PC-3 (cell line): ENCODE data around the gene LCTL. TPM values are rescaled to one million over a fixed set of nuclear protein-coding genes. Genes with fewer than 3 reads are reported as not detected.

ENCODE experiments used
- ATAC-seq: fragments of 200-7000 bp; cut with Tn5 transposase; 2 replicates; pipeline ENCODE4 v1.9.1; 2020; ENCODE audit warnings: mild to moderate bottlenecking, moderate library complexity
- BruUV-seq: library from RNA; stranded (reverse); fragments of 400-500 nt; replicated peaks from 2 replicates; lab custom pipeline; 2021; lab: Mats Ljungman, UMichigan
- CTCF ChIA-PET: fragments of 300-600 bp; sonication (Branson Sonifier 250); formaldehyde crosslinking; loops from one replicate; lab custom pipeline; 2022; ENCODE audit warnings: antibody characterized with exemption; lab: Charles Lee
- POLR2A ChIA-PET: fragments of 300-600 bp; sonication (Branson Sonifier 250); formaldehyde crosslinking; loops from one replicate; lab custom pipeline; 2022; ENCODE audit warnings: antibody characterized with exemption; ENCODE audit not compliant: unreplicated experiment; lab: Charles Lee
- DNase-seq: peaks from one replicate; pipeline ENCODE4 v3.0.0-alpha.2; 2015
- H2AFZ ChIP-seq: fragments of 300-600 bp; sonication (generic); 2 replicates; pipeline ENCODE4 v1.6.0; 2016; ENCODE audit warnings: antibody characterized with exemption, low read length
- H3F3A ChIP-seq: fragments of 300-600 bp; sonication (generic); one replicate; pipeline ENCODE4 v1.6.0; 2017; ENCODE audit warnings: antibody characterized with exemption, low read length, control low read depth, mild to moderate bottlenecking; ENCODE audit not compliant: unreplicated experiment
- H3K27ac ChIP-seq: fragments of 300-600 bp; sonication (generic); 2 replicates; pipeline ENCODE4 v1.5.1; 2016; ENCODE audit warnings: mild to moderate bottlenecking, low read length
- H3K27me3 ChIP-seq: fragments of 300-600 bp; sonication (generic); 2 replicates; pipeline ENCODE4 v1.6.1; 2016; ENCODE audit warnings: low read length, mixed read lengths
- H3K36me3 ChIP-seq: fragments of 300-600 bp; sonication (generic); 2 replicates; pipeline ENCODE4 v1.6.1; 2016; ENCODE audit warnings: low read depth, mixed run types, low read length, mixed read lengths
- H3K4me1 ChIP-seq: fragments of 300-600 bp; sonication (generic); 2 replicates; pipeline ENCODE4 v1.5.1; 2016; ENCODE audit warnings: low read length; ENCODE audit not compliant: insufficient read depth
- H3K4me2 ChIP-seq: fragments of 300-600 bp; sonication (generic); 2 replicates; pipeline ENCODE4 v1.6.0; 2016; ENCODE audit warnings: low read length
- H3K4me3 ChIP-seq: fragments of 300-600 bp; sonication (generic); 2 replicates; pipeline ENCODE4 v1.5.1; 2016; ENCODE audit warnings: mild to moderate bottlenecking, low read length, mixed read lengths
- H3K79me2 ChIP-seq: fragments of 300-600 bp; sonication (generic); 2 replicates; pipeline ENCODE4 v1.6.1; 2017; ENCODE audit warnings: low read length, mixed read lengths
- H3K9ac ChIP-seq: fragments of 300-600 bp; sonication (generic); 2 replicates; pipeline ENCODE4 v1.6.0; 2016; ENCODE audit warnings: mild to moderate bottlenecking, low read length
- H3K9me2 ChIP-seq: fragments of 300-600 bp; sonication (generic); replicated peaks from 2 replicates; pipeline ENCODE4 v1.6.1; 2016; ENCODE audit warnings: mixed run types, low read length, mixed read lengths
- H3K9me3 ChIP-seq: fragments of 300-600 bp; sonication (generic); 2 replicates; pipeline ENCODE4 v1.6.1; 2016; ENCODE audit warnings: low read length, mixed read lengths
- H4K20me1 ChIP-seq: fragments of 300-600 bp; sonication (generic); 2 replicates; pipeline ENCODE4 v1.6.1; 2016; ENCODE audit warnings: low read length, mixed read lengths
- CTCF ChIP-seq: fragments of 300-600 bp; sonication (generic); conservative IDR thresholded peaks from 2 replicates; pipeline ENCODE4 v1.5.1; 2017; ENCODE audit warnings: antibody characterized with exemption, low read depth, mild to moderate bottlenecking, low read length
- EZH2 ChIP-seq: fragments of 300-600 bp; sonication (generic); IDR thresholded peaks from one replicate; pipeline ENCODE4 v1.6.1; 2017; ENCODE audit warnings: antibody characterized with exemption, mild to moderate bottlenecking, low read length; ENCODE audit not compliant: unreplicated experiment
- EZH2phosphoT487 ChIP-seq: fragments of 300-600 bp; sonication (generic); IDR thresholded peaks from 2 replicates; pipeline ENCODE4 v1.6.1; 2018; ENCODE audit warnings: mild to moderate bottlenecking, antibody characterized with exemption, low read length, borderline replicate concordance
- intact Hi-C: fragments of 100-400 bp; cut with micrococcal nuclease; formaldehyde crosslinking; loops from 2 replicates; pipeline ENCODE4 v1.9.0; 2023
- total RNA-seq: library from RNA; depleted of rRNA; stranded (reverse); fragments of >200 nt; gene quantifications from 2 replicates; pipeline ENCODE4 v1.2.3, GENCODE V29; 2014

The LCTL gene
- total RNA-seq, 1 experiment from 2014 or later = not detected

DNA sequence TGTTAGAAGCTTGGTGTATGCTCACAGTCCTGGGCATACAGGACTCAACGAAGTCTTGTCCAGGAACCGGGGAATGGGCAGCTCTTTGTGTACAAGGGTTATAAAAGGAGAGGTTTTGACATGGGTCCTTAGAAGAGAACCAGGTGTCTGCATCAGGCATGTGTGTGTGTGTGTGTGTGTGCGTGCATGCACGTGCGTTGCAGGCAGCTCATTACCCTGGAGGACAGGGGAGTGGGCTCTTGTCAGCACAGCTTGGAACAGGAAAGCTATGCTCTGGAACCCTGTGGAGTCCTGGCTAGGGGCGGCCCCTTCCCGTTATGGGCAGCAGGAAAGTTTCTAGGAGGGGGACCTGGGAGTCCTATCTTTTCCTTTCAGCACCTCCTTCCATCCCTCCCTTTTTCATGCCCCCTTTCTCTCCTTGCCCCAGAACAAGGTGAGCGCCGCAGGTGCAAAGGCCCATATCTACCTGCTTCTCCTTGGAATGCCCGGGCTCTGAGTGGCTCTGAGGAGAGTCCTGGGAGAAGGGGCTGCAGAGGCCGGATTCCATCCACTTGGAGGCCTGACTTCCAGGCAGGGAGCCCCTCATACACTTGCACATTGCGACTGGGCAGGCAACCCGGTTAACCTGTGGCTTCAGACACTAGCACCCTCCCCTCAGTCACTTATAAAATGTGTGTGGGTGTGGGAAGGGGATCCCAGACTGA is 33.9 kb upstream of the LCTL start:
- no peak for ATAC-seq
- Histone ChIP-seq H3K4me1 (peaks cover 8% of the 10 kb centered on the region), H3K36me3 (no peaks in the 10 kb centered on the region), H3F3A (no peaks in the 10 kb centered on the region), H3K4me2 (no peak overlapping the region), H2AFZ (no peak overlapping the region), H4K20me1 (no peaks in the 10 kb centered on the region), H3K4me3 (no peak overlapping the region), H3K27me3 (no peaks in the 10 kb centered on the region), H3K9me2 (no peaks in the 10 kb centered on the region), H3K79me2 (no peaks in the 10 kb centered on the region), H3K27ac (no peak overlapping the region), H3K9ac (no peak overlapping the region), H3K9me3 (no peaks in the 10 kb centered on the region)
- TF ChIP-seq CTCF (no peak), EZH2phosphoT487 (no peak), EZH2 (no peak)
- no peak for DNase-seq
- BruUV-seq = no TSS peak
- intact Hi-C loops = no loop called here
- CTCF ChIA-PET = no interaction called here
- POLR2A ChIA-PET = no interaction called here

GRCh38 chr15:66598095-66598815 is 32.5 kb upstream of the LCTL start:
- H2AFZ ChIP-seq = no peak overlapping the region
- H3K27me3 ChIP-seq = no peaks in the 10 kb centered on the region
- POLR2A ChIA-PET = no interaction called here
- no peaks in the 10 kb centered on the region for H3K36me3 ChIP-seq
- H3K9ac ChIP-seq = no peak overlapping the region
- H3K79me2 ChIP-seq = no peaks in the 10 kb centered on the region
- H3K9me3 ChIP-seq = no peaks in the 10 kb centered on the region
- no peaks in the 10 kb centered on the region for H4K20me1 ChIP-seq
- H3K4me1 ChIP-seq = peaks cover 8% of the 10 kb centered on the region
- H3K4me2 ChIP-seq = no peak overlapping the region
- no peak overlapping the region for H3K4me3 ChIP-seq
- no peak for DNase-seq
- no peak for ATAC-seq
- H3F3A ChIP-seq = no peaks in the 10 kb centered on the region
- CTCF ChIA-PET = no interaction called here
- H3K9me2 ChIP-seq = no peaks in the 10 kb centered on the region
- intact Hi-C loops = no loop called here
- BruUV-seq = no TSS peak
- TF ChIP-seq EZH2phosphoT487 = no peak
- no peak for TF ChIP-seq EZH2
- no peak for TF ChIP-seq CTCF
- H3K27ac ChIP-seq = no peak overlapping the region
